HG03039 (cell line): ENCODE measurements around the gene SLC9A3.

Experiments used
- ATAC-seq: cut with Tn5 transposase; IDR thresholded peaks from one replicate; pipeline ENCODE4 v1.9.1; 2021; ENCODE audit warnings: mild to moderate bottlenecking, moderate library complexity; ENCODE audit not compliant: unreplicated experiment

SLC9A3 gene

DNA sequence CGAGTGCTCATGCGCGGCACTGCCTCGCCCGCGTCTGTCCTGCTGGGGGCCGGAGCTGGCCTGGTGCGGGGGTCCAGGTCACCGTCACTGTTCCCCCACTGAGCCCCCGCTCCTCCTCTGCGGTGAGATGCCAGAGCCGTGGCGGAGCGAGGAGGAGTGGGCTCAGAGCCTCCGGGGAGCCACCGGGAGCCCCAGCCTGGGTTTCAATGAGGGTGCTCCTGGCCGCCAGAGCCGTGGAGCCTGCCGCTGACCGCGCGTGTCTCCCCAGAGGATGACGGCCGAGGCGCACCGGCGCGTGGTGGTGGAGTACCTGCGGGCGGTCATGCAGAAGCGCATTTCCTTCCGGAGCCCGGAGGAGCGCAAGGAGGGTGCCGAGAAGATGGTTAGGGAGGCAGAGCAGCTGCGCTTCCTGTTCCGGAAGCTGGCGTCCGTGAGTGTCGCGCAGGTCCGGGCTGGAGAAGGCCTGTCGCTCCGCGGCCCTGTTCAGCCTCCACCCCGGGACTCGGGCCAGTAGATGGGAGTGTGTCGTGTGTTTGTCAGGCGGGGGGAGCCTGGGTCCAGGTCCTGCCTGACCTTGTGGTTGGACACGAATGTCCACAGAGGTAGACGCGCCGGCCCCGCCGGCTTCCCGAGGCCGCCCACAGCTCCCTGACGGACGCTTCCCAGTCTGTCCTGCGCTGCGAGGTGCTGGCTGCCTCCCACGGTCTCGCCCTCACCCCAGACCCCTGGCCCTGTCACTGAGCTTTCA, 59.2 kb downstream of the SLC9A3 start:
- no peak for ATAC-seq

DNA sequence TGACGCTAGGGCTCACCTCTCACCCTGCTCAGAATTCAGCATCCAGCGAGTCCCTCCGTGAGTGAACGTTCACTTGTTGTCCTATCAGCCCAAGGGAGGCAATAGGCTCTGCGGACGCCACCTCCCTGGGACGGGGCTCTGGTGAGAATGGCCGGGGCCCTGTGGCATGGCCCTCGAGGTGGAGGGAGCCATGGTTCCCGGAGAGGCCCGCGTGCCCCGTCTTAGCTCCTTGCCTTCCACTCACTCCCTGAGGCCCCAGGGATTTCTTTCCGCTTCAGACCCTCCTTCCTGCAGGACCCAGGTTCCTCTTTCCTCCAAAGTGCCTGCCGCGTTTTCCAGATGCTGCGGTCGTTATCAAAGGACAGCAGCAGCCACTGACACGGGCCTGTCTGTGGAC, 59.8 kb downstream of the SLC9A3 start:
- ATAC-seq = no peak

- ATAC-seq = no peak
Measured at GRCh38 chr5:463952-464351, 60.3 kb downstream of the SLC9A3 start.

DNA sequence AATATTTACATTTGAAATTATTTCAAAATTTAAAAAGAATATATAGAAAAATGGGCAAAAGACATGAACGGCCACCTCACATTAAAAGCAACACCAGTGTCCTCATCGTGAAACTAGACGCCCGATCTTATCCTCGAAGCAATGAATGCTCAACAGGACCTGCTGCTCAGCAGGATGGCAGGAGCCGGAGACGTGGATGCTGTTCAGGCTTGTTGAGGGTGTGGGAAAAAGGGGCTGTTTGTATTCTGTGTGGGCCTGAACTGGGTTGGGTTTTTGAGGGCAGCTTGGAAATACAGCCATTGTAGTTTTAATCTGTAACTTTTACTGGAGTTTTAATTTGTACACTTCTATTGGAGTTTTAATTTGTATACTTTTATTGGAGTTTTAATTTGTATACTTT, 60.9 kb downstream of the SLC9A3 start:
- no peak for ATAC-seq

DNA sequence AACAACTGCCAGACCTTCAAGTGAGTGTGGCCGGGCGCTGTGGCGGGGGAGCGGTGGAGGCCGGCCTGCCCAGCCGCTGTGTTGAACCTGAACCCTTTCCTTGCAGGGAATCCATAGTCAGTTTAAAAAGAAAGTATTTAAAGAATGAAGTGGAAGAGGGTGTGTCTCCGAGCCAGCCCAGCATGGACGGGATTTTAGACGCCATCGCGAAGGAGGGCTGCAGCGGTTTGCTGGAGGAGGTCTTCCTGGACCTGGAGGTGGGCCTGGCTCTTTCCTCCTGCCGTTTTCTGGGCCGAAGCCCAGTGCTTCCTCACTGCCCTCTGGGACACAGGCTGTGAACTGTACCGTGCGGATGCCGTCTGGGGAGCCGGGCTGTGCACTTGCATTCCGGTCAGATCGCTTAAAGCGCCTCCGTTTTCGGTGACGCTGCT, 62.2 kb downstream of the SLC9A3 start:
- ATAC-seq = no peak

GRCh38 chr5:460273-460625, 64.0 kb downstream of the SLC9A3 start:
- ATAC-seq = no peak

GRCh38 chr5:459562-460272, 64.5 kb downstream of the SLC9A3 start:
- no peak for ATAC-seq

DNA sequence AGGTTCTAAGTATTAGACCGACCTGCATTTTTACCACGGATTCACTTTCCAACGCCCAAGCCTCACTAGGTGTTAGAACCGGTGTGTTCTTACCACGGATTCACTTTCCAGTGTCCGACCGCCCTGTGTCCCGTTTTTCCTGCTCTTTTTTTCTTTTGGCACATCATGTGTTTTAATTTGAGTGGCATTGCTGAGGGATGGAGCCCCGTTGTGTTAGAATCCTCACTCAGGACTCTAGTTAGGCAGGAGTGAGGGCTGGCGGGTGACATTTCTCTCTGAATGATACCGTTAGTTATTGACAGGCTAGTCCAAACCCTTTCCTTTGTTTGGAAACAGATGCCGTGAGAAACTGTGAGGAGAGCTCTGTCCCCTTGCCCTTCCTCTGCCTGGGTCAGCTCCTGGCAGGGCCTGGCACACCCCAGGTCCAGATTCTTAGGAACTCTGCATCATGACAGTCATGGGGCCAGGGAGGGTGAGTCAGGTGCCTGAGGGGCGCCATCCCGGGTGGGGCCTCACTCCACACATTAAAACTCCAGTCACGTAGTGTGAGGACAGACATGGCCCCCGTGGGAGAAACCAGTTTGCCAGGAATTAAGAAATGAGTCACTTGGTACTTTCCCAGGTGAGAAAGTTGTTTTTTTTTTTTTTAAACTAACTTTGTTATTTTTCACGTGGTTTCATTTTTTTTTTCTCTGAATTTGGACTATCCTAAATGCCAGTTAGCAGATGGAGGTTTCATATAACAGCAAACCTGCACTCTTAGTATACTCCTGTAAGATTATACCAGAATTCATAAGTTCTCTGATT, 65.5 kb downstream of the SLC9A3 start:
- ATAC-seq = peak; percentile 66

DNA sequence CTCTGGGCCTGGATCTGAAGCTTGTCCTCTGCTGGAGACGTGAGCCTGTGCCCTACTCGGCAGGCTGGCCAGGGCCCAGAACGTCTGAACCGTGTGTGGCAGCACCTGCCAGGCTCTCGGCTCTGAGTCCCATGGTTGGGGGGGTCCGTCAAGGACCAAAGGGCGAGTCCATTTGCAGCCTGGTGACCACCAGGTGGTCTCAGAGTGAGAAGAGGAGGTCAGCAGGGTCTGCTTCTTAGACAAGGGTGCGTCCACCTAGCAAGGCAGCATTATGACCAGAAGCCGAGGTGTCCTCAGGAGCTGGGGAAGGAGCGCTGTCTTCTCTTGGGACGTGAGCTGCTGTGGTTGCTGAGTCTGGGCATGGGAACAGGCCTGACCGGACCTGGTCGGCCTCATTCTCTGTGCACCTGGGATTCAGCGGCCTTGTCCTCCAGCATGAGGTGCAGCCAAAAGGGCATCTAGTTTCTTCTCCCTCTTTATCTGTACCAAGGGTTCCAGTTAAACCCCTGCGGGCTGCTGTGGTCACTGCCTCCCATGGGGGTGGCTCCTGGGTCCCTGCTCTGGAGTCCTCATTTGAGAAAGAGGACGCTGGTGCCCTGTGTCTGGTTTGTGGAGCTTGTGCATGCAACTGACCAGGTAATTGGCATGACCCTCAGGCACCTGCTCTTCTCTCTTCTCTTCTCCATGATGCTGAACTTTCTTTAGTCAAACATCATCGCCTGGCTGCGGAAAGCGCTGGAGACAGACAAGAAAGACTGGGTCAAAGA, 66.9 kb downstream of the SLC9A3 start:
- ATAC-seq = no peak

- ATAC-seq = no peak
Measured at GRCh38 chr5:456351-457194, 67.7 kb downstream of the SLC9A3 start.

DNA sequence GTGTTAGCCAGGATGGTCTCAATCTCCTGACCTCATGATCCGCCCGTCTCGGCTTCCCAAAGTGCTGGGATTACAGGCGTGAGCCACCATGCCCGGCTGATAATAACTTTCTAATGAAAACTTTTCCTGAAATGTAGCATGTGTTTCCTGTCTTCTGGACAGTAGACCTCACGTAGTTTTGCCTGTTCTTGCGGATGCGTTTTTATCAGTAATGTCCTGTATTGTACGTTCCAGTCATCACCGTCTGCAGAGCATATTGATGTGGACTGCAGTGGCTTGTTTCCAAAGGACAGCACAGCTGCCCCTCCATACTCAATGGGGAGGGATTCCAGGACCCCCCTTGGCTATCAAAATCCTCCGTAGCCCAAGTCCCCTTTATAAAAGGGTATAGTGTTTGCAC, 68.4 kb downstream of the SLC9A3 start:
- ATAC-seq = no peak

DNA sequence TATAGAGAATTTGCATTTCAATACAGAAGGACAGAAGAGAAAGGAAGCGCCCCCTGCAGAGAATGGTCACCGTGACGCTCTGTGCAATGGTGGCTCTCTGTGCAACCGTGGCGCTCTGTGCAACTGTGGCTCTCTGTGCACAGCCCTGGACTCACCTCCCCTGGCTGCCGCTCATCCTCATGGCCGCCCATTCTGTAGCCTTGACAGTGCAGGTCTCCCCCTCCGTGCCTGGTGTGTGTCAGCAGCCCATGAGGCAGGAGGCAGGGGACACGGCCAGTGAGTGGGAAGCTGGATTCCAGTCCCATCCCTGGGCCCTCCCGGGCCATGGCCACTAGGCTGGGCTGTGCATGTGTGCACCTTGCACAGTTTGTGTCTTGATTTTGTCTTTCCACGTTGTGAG, 69.3 kb downstream of the SLC9A3 start:
- ATAC-seq = no peak

DNA sequence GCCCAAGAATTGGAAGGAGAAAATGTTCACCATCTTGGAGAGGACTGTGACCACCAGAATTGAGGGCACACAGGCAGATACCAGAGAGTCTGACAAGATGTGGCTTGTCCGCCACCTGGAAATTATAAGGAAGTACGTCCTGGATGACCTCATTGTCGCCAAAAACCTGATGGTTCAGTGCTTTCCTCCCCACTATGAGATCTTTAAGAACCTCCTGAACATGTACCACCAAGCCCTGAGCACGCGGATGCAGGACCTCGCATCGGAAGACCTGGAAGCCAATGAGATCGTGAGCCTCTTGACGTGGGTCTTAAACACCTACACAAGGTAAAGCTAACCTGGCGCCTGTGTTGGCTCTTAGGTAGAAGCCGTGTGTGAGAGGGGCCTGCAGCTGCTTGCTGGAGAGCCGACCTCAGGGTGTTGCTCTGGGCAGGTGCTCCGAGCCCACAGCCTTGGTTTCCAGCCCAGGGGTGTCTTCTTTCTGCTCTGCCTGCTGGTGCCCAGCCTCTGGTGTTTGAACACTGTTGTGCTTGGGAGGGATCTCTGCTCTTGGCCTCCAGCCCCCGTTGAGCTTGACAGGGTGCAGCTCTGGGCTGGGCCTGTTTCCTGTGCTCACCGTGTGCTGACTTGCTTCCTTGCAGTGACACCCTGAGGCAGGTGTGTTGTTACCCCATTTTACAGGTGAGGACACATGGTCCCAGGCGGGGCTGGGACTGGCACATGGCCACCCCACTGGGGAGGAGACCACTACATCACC, 70.3 kb downstream of the SLC9A3 start:
- no peak for ATAC-seq

- no peak for ATAC-seq
Measured at GRCh38 chr5:452978-453710, 71.1 kb downstream of the SLC9A3 start.

GRCh38 chr5:451587-452458, 72.4 kb downstream of the SLC9A3 start:
- no peak for ATAC-seq

DNA sequence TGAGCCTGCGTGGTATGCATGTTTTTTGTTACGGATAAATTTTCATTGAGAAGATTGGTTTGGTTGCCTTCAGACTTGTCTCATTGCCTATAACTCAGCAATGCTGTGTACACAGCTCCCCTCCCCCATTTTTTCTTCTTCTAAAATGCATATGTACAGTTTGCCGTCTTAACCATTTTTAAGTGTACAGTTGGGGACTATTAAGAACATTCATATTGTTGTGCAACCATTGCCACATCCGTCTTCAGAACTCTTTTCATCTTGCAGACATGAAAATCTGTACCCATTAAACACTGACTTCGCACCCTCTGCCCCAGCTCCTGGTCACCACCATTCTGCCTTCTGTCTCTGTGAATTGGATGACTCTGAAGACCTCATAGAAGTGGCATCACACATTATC, 75.1 kb downstream of the SLC9A3 start:
- no peak for ATAC-seq

DNA sequence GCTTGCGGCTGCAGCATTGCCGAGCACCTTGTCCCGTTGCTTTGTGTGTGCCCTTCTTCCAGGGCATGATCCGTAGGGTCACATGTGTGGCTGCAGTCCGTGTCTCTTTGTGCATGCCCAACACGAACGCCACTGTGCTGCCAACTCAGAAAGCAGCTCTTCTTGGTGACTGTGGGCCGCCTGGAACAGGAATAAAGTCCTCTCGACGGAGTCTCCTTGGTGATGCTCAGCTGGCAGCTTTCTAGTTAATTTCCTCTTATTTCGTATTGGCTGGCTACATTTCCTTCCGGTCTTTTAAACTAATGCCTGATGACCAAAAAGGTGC, 75.5 kb downstream of the SLC9A3 start:
- no peak for ATAC-seq
